Transverse colon (tissue), 4 donors: ENCODE data around the gene NCBP1. TPM values are rescaled to one million over a fixed set of nuclear protein-coding genes. Genes with fewer than 3 reads are reported as not detected.
A peak's percentile ranks its signal among the peaks of the same experiment; 100 is the strongest.

Experiments
- DNase-seq: peaks from one replicate; pipeline ENCODE4 v3.0.0-alpha.2; 2019
- H3K27ac ChIP-seq, 4 donors: fragments of 200-600 bp; sonication (generic); 2 replicates each; pipeline ENCODE4 v1.5.1; 2016 to 2018; ENCODE audit warnings: inconsistent platforms in 4 of 4
- H3K27me3 ChIP-seq: fragments of 200-600 bp; sonication (generic); 2 replicates; pipeline ENCODE4 v1.5.1; 2017; ENCODE audit warnings: inconsistent platforms
- H3K36me3 ChIP-seq, 4 donors: fragments of 200-600 bp; sonication (generic); 2 replicates each; pipeline ENCODE4 v1.5.1; 2017 to 2019; ENCODE audit warnings: inconsistent platforms in 4 of 4
- H3K4me1 ChIP-seq, 4 donors: fragments of 200-600 bp; sonication (generic); 2 replicates each; pipeline ENCODE4 v1.5.1; 2017 to 2020; ENCODE audit warnings: inconsistent platforms in 4 of 4
- H3K4me3 ChIP-seq, 4 donors: fragments of 200-600 bp; sonication (generic); 1 replicate in 1 of 4; 2 replicates in 3 of 4; pipeline versions ENCODE4 v1.5.1 to v1.6.1; 2017 to 2019; ENCODE audit warnings: inconsistent platforms in 4 of 4
- H3K9me3 ChIP-seq, 2 donors: fragments of 200-600 bp; sonication (generic); 2 replicates each; pipeline ENCODE4 v1.5.1; 2017 to 2019; ENCODE audit warnings: inconsistent platforms in 2 of 2
- EP300 ChIP-seq: sonication (generic); formaldehyde crosslinking; IDR thresholded peaks from one replicate; pipeline ENCODE4 v1.6.1; 2017; ENCODE audit warnings: antibody characterized with exemption, low read depth
- POLR2A ChIP-seq: fragments of 450-650 bp; IDR thresholded peaks from one replicate; pipeline ENCODE4 v1.6.1; 2016; ENCODE audit warnings: antibody characterized with exemption, mild to moderate bottlenecking, moderate library complexity
- POLR2AphosphoS5 ChIP-seq, 3 donors: sonication (generic); formaldehyde crosslinking; IDR thresholded peaks; one replicate each; pipeline ENCODE4 v1.6.1; 2016; ENCODE audit warnings: antibody characterized with exemption in 3 of 3
- WGBS, 2 donors: methylation state at CpG; one replicate each; pipeline ENCODE4 v1.1.5; 2018; ENCODE audit warnings: low coverage in 1 of 2; 5-methylcytosine and 5-hydroxymethylcytosine counted together
- in situ Hi-C, 4 donors: fragments of 200-750 bp; cut with MboI; loops; one replicate each; pipeline versions ENCODE4 v1.15.0 to v1.15.1; 2017; ENCODE audit warnings: low sequenced_read_pairs in 3 of 4, low pct_ligation_motif_present in 1 of 4, low pct_unique_long_range_greater_than_20kb in 1 of 4
- intact Hi-C: fragments of 100-400 bp; cut with DNase I; formaldehyde crosslinking; loops from one replicate; pipeline ENCODE4 v1.15.1; 2023; ENCODE audit warnings: low total_unique reads
- total RNA-seq, 4 donors: library from RNA; depleted of rRNA; stranded (reverse); fragments of >200 nt; gene quantifications; one replicate each; pipeline ENCODE4 v1.1.0, GENCODE V29; 2016
- TF ChIP-seq, protein P1 (sequence below), 5 experiments: fragments of 200-600 bp in 3 of 5; fragments of 450-650 bp in 2 of 5; sonication (generic) in 3 of 5; IDR thresholded peaks; 1 replicate in 2 of 5; 2 replicates in 3 of 5; pipeline ENCODE4 v1.5.1; 2016 to 2017; ENCODE audit warnings: antibody characterized with exemption in 5 of 5, inconsistent platforms in 3 of 5, mild to moderate bottlenecking in 2 of 5, moderate library complexity in 1 of 5

NCBP1 gene
- total RNA-seq, 4 donors from 2014 or later, result 24.6 to 40.4 (median 30.6) TPM

DNA sequence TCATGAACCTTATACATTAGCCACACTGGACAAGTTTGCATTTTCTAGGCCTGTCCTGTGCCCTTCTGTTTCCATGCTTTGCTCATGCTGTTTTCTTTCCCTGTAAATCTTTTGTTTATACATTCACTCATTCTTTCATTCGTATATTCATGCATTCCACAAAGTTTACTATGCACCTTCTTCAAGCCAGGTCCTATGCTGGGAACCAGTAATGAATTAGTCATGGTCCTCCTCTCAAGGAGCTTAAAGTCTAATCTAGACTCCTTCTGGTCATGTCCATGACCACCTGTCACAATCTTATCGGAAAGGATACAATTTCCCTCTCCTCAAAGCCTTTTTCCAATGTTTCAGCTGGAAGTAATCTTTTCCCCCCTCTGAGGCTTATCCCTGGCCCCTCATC lies 72.6 kb downstream of the NCBP1 start:
- in situ Hi-C loops (loop anchor here in 2 of 4 donors (25.0 kb wide), 4 partner anchors 94 to 581 kb away; partner anchors contain the start of gene TBC1D2 (in 1 of the 2)), intact Hi-C loops (no loop called here)
- TF ChIP-seq EP300 (no peak), POLR2AphosphoS5 (IDR thresholded peaks at IDR 0.05) (no peak), POLR2A (no peak)
- TF ChIP-seq, protein P1, sequence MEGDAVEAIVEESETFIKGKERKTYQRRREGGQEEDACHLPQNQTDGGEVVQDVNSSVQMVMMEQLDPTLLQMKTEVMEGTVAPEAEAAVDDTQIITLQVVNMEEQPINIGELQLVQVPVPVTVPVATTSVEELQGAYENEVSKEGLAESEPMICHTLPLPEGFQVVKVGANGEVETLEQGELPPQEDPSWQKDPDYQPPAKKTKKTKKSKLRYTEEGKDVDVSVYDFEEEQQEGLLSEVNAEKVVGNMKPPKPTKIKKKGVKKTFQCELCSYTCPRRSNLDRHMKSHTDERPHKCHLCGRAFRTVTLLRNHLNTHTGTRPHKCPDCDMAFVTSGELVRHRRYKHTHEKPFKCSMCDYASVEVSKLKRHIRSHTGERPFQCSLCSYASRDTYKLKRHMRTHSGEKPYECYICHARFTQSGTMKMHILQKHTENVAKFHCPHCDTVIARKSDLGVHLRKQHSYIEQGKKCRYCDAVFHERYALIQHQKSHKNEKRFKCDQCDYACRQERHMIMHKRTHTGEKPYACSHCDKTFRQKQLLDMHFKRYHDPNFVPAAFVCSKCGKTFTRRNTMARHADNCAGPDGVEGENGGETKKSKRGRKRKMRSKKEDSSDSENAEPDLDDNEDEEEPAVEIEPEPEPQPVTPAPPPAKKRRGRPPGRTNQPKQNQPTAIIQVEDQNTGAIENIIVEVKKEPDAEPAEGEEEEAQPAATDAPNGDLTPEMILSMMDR (IDR thresholded peaks at IDR 0.05), result no peak
- Histone ChIP-seq H3K27ac (no peak overlapping the region), H3K9me3 (no peaks in the 10 kb centered on the region), H3K27me3 (peaks cover 9% of the 10 kb centered on the region), H3K4me1 (peaks cover 0 to 4% (median 0%) of the 10 kb centered on the region in 4 donors), H3K4me3 (no peak overlapping the region), H3K36me3 (no peaks in the 10 kb centered on the region)
- DNase-seq, result no peak
- WGBS, 2 donors, result 67 to 82% methylated on average over 2 of the region's 2 CpGs

DNA sequence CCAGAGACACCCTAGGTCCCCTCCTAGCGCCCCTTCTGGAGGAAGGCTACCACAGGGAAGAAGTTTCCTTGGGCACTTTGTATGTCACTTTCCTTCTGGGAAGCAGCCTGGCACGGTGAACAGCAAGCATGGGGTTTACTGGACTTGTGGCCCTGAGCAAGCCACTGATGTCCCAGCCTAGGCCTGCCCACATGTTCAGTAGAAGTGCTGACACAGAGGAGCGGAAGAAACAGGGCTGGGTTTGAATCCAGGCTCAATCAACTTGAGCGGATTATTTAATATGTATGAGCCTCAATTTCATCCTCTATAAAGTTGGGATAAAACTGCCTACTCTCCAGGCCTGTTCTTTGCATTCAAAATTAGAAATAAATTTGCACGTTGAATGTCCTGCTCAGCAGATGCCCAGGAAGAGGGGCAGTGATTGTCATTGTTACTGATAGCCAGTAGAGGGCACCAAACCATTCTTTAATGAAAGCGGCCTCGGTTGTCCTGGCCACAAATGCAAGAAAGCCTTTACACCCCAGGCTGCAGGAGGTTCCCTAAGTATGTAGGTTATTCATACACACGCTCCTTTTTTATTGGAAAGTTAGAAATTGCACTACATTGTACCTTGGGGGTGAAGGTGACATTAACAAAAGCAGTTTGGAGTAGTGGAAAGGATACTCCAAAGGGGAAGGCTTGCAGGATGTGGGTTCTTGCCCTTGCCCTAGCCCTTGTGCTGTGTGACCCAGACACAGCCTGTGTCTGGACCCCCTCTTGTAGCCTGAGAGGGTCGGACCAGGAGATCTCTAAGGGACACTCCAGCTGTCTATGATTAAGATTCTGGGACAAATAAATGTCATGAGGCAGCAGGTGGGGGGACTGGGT lies 77.0 kb downstream of the NCBP1 start:
- 0 to 24% methylated on average over 5 to 9 of the region's 9 CpGs for WGBS, 2 donors
- in situ Hi-C loops, result loop anchor here (5.0 to 25.0 kb wide), 7 partner anchors 98 to 577 kb away; partner anchors contain the start of gene TBC1D2 (in 1 of the 4)

DNA sequence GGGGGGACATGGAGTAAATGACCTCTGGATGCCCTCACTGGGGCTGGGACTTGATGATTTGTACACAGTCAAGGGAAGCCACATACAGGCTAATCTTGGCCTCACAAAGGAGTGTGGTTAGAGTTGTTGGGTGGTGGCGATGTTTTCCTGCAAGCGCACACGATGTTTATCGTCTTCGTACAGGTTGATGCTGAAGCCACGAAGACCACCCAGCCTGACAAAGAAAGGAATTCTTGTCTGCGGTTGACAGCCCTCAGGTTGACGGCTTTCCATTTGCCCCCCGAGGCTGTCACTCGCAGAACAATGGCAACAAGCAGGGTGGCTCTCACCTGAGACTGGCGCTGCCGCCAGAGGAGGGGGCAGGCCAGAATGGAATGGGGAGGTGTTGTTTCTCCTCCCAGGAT lies 77.6 kb downstream of the NCBP1 start:
- no peak overlapping the region for H3K4me3 ChIP-seq
- no peaks in the 10 kb centered on the region for H3K4me1 ChIP-seq
- intact Hi-C loops (loop anchor here (2.0 to 5.0 kb wide), 2 partner anchors 190 to 551 kb away; no protein-coding TSS in a partner anchor), in situ Hi-C loops (loop anchor here (5.0 to 25.0 kb wide), 7 partner anchors 99 to 576 kb away; partner anchors contain the start of gene TBC1D2 (in 1 of the 4))
- H3K27ac ChIP-seq, result no peak overlapping the region
- no peak for DNase-seq
- H3K36me3 ChIP-seq, result no peaks in the 10 kb centered on the region
- peaks cover 9% of the 10 kb centered on the region for H3K27me3 ChIP-seq
- H3K9me3 ChIP-seq, result no peaks in the 10 kb centered on the region
- TF ChIP-seq POLR2A (no peak), POLR2AphosphoS5 (IDR thresholded peaks at IDR 0.05) (no peak), EP300 (no peak)
- TF ChIP-seq, protein P1 (IDR thresholded peaks at IDR 0.05), result no peak
- WGBS, 2 donors, result 56% methylated on average over 12 of the region's 12 CpGs; no CpG with 5 or more reads in 1 of the 2 donors

More for the DNA sequence above, 77.0 kb downstream of the NCBP1 start:
- Histone ChIP-seq H3K27ac (no peak overlapping the region), H3K4me1 (no peaks in the 10 kb centered on the region), H3K36me3 (no peaks in the 10 kb centered on the region), H3K9me3 (no peaks in the 10 kb centered on the region), H3K27me3 (peaks cover 9% of the 10 kb centered on the region), H3K4me3 (no peak overlapping the region)
- TF ChIP-seq POLR2AphosphoS5 (IDR thresholded peaks at IDR 0.05), result no peak
- TF ChIP-seq, protein P1 (IDR thresholded peaks at IDR 0.05), result peak; percentile 77 to 88 (median 83)
- TF ChIP-seq POLR2A, result no peak
- peak; percentile 25 for DNase-seq
- intact Hi-C loops, result loop anchor here (2.0 to 5.0 kb wide), 2 partner anchors 190 to 552 kb away; no protein-coding TSS in a partner anchor

DNA sequence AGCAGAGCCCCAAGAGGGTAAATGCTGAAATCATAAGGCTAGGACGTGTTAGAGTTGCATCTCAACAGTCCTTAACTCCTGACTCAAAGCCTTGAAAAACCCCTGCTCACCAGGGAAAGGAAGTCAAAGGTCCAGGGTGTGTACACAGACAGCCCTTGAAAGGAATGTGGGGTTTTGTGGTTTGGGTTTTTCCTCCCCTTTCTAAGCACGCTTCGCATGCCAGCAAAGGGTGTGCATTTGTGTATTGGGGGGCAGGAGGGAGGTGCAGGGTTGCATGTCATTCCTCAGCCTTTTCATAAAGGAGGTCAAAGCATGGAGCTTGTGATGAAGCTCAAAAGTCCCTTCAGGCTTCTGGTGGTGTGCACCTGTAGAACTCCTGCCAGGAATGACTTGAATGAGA lies 80.8 kb downstream of the NCBP1 start:
- H3K4me3 ChIP-seq, result no peak overlapping the region
- no peak overlapping the region for H3K27ac ChIP-seq
- H3K36me3 ChIP-seq, result no peaks in the 10 kb centered on the region
- no peak for DNase-seq
- intact Hi-C loops, result loop anchor here (5.0 kb wide), 1 partner anchor 548 kb away; no protein-coding TSS in a partner anchor
- in situ Hi-C loops, result loop anchor here (5.0 to 25.0 kb wide), 7 partner anchors 98 to 573 kb away; partner anchors contain the start of gene TBC1D2 (in 1 of the 4)
- no peaks in the 10 kb centered on the region for H3K4me1 ChIP-seq
- 0 to 16% methylated on average over 1 to 3 of the region's 3 CpGs for WGBS, 2 donors
- peaks cover 4% of the 10 kb centered on the region for H3K27me3 ChIP-seq
- no peak for TF ChIP-seq POLR2A
- no peaks in the 10 kb centered on the region for H3K9me3 ChIP-seq
